HG03457 (cell line): ENCODE results near the gene ASPDH.

Source experiments
- ATAC-seq: cut with Tn5 transposase; IDR thresholded peaks from one replicate; pipeline ENCODE4 v1.9.1; 2021; ENCODE audit warnings: moderate number of reproducible peaks; ENCODE audit not compliant: unreplicated experiment

The ASPDH gene

DNA sequence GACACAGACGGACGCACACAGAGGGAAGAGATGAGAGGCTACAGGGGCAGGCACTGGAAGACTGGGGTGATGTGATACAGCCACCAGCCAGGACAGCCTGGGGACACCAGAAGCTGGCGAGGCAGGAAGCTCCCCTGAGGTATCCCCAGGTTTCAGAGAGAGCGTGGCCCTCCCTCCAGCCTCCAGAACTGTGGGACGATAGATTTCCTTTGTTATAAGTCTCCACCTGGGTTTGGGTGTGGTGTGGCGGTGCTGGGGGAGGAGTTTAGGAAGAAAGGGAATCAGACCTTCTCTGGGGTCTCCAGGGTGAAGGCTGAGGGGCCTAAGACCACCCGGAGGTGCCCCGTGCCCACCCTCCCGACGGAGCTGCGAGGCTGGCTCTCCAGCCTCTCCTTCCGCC is 2.7 kb upstream of the ASPDH start:
- no peak for ATAC-seq

DNA sequence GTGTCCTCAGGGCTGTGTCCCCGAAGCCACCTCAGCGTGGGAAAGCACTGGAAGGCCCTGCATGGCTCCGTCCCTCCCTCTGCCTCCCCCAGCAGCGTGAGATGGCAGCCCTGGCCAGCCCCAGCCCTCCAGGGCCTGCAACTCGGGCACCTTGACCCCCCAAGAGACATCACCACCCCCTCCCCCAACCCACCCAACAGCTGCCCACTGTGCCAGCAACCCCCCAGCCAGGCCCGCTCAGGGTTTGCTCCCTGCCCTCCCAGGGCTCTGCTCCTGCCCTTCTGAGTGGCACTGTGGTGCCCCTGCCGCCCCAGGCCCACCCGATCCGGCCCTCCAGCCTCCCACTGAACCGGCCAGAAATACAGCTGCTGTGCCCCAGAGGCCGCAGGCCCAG is 1.5 kb upstream of the ASPDH start:
- no peak for ATAC-seq

DNA sequence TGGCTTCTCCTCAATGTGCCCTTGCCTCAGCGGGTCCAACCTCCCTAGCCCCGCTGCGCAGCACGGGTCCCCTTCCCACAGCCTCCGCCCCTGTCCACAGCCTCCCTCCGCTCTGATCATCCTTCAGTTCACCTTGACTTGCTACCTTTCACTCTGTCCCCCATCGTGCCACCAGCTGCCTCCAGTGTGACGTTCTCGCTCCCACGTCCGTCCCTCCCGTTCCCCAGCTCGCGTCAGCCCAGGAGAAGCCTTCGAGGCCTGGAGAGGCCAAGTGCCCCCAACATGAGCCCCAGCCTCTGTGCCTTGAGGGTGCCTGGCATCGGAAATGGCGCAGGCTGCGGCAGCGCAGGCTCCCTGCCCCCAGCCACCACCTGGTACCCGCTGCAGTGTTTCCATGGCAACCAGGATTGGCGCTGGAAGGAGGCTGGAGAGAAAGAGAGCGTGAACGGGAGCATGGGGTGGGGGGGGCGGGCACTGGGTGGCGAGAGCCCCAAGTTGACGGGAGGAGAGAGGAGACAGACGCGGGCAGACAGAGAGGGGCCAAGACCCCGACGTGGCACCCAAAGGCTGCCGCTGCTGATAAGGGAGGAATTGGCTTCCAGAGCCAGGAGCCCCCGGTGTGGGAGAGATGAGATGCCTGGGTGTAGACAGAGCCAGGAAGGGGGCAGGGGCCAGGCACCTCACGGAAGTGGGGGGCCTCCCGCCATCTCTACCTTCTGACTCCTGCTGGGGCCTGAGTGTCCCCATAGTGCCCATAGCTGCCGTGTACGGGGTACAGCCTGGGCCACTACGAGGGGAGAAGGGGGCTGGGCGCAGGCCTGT is 844 bp upstream of the ASPDH start:
- ATAC-seq = no peak

DNA sequence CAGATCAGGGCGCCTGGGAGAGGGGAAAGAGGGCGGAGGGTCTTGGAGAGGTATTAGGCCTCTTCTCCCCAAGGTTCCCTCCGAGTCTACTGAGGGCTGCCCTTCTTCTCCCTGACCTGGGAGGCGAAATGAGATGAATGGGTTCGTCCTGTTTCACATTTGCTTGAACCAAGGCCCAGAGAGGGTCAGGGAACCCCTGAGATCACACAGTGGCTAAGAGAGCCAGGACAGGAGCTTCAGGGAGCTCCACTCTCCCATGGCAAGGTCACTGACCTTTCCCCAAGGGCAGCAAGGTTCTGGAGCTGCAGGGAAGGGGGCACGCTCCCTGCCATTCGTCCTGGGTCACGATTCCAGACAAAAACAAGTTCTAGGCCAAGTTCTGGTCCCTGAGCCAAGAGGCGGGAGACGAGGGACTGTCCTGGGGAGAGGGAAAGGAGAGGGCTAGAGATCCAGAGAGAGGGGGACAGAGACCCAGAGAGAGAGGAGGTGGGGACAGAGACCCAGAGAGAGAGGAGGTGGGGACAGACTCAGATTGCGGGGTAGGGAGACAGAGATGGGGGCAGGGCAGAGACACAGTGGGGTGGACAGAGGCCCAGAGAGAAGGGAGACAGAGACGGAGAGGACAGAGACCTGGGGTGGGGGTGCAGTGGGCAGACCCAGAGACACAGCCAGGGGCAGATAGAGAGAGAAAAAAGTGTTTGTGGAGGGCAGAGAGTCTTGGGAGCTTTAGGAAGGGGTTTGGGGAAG is 541 bp downstream of the ASPDH start:
- ATAC-seq = no peak

DNA sequence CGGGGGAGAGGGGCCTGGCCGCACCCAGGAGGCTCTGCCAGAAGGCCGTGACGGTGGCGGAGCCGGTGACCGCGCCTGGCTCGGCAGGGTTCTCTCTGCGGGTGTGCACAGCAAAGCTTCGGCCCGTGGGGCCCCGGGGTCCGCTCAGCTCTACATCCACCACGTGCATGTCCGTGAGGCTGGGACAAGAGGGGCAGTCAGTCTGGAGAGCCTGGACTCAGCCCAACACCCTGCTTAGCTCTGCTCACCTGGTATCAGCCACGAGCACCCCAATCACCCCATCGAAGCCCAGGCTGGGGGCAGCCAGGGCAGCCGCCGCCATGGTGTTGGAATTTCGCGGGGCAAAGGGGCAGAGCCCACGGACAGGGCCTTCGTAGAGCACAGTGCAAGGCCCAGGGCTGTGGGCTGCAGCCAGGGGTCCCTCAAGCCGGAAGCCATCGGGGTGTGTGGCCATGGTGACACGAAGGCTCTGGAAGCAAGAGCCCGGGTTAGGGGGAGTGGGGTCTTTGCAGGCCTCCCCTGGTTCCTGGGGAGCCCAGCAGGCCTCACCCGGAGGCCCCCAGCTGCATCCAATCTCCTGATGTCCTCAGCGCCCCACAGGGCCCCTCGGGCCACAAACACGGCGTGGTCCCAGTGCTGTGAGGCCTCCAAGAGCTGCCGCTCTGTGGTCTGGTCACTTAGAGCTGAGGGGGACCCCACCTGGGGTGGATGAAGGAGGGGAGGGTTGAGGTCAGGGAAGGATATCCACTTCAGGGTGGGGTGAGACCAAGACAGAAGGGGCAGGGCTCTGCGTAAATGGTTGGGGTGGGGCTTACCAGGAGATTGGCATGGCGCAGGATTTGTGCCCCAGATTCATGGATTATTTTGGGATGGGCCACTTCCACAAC is 1.4 kb downstream of the ASPDH start:
- no peak for ATAC-seq

DNA sequence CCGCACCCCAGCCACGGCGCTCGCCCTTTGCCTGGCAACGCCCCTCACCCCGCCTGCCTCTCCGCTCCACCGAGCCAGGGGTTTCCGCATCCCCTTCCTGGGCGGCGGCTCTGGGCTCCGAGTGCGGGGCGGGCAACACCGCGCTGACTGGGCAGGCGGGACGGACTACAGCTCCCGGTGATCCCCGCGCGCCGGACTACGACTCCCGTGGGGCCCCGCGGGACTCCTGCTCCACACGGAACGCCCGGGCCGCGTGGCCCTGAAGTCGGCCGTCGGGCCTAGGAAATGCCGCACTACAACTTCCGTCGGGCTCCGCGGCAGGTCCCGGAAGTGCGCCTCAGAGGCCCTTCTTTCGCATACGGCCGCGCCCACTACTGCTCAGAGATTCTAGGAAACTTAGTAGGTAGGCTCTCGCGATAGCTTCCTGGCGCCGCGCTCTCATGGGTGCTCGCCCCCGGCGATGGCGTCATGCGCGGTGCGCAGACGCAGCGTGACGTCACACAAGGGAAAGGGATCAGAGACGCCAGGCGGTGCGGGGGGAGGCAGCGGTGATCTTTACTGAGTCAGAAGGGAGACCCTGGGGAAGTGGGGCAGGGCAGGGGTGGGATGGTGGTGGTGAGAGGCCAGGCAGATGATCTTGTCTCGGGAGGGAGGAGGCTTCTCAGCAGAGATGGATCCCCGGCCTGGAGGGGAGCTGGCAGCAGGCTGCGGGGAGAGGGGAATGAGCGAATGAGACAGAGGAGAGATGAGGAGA is 2.5 kb downstream of the ASPDH start, which contains the start of gene JOSD2:
TSS of gene JOSD2 (minus strand) at position 123 of the 754 bp plus-strand sequence. CDS start 760 bp downstream, outside the sequence.
- peak; percentile 69 for ATAC-seq

DNA sequence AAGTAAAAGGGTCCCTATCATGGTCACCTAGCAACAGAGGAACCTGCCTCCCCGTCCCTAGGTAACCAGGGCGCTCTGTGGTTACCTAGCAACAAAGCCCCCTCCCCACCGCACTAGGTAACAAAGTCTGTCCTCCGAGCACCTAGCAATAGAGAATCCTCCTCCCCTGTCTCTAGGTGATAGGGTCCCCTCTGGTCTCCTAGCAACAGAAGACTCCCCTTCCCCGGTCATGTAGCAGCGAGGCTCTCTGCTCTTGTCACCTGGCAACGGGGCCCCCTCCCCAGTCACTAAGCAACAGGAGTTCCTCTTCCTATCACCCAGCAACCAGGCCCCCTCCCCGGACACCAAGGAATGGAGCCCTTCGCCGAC is 3.0 kb downstream of the ASPDH start:
- ATAC-seq = no peak

DNA sequence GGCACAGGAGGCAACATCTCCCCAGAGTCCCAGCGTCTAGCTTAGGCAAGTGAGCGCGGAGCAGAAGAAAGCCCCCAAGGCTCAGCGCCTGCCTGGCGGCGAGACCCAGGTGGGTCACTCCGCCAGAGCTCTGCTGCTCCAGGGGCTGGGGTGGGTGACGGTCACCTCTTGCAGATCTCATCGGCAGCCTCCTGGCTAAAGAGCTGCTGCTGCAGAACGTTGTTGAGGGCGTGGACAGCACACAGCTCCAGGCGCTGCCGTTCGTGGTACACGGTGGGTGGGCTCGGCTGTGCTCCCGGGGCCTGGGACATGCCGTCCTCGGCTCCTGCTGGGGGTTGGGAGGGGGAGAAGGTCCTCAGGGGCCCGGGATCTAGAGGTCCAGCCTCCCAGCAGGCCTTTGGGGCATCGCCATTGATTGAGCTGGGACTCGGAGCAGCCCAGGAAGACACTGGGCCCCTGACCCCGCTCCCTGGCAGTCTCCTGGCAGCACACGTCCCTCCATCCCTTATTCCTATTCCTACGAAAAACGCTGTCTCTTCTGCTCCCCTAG is 3.5 kb downstream of the ASPDH start:
- no peak for ATAC-seq

DNA sequence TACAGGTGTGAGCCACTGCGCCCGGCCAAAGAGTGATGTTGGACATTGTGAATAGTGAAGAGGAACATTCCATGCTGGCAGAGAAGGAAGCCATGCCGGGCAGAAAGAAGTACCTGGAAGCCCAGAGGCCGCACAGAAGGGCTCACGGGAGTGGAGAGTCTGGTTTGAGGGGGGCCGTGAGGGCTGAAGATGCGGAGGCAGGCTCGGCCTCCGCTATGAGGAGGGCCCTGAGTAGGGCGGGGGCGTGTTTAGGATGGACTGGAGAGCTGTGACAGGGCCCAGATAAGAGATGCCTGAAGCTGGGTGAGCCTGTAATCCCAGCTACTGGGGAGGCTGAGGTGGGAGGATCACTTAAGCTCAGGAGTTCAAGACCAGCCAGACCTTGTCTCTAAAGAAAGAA is 4.3 kb downstream of the ASPDH start:
- no peak for ATAC-seq

DNA sequence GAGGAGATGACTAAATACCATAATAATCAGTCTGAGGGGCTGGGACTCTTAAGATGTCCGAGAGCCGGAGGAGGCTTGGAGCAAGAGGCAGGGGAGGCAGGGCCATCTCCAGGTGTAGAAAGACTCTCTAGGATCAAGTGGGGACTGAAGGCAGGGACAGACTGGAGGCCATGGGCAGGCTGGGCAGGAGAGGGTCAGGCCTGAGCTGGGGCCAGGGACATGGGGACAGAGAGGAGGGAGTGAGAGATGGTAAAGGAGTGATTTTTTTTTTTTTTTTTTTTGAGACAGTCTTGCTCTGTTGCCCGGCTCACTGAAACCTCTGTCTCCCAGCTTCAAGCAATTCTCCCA is 4.9 kb downstream of the ASPDH start:
- ATAC-seq = no peak

DNA sequence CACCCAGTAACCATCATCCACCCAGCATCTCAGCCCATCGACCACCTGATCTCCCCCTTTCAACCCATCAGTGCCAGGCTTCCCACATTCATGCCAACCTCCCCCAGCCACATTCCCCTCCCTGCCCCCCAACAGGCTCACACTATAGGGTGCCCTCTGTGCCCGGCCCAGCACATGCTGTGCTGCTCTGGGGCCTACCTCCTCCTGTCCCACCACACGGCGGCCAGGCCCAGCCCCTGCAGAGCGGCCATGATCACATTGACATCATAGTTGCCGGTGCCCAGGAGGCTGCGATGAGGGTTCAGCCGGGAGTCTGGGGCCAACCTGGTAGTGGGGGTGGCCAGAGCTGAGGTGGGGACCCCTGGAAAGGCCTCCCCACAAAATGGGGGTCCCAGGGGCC is 6.3 kb downstream of the ASPDH start:
- no peak for ATAC-seq

DNA sequence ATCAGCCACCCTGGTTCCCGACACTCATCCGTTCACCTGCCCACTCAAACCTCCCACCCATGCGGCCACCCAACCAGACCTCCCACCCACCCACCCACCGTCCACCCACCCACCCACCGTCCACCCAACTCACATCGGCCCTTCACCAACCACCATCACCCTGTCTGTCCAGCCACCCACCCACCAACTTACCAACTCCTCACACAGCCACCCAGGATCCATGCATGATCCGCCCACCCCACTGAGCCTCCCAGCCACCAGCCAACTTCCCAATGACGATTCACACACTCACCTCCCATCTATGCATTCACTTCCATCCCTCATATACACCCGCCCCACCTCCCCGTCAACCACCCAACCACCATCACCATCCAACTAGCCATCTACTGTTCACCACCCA is 7.0 kb downstream of the ASPDH start:
- ATAC-seq = no peak

DNA sequence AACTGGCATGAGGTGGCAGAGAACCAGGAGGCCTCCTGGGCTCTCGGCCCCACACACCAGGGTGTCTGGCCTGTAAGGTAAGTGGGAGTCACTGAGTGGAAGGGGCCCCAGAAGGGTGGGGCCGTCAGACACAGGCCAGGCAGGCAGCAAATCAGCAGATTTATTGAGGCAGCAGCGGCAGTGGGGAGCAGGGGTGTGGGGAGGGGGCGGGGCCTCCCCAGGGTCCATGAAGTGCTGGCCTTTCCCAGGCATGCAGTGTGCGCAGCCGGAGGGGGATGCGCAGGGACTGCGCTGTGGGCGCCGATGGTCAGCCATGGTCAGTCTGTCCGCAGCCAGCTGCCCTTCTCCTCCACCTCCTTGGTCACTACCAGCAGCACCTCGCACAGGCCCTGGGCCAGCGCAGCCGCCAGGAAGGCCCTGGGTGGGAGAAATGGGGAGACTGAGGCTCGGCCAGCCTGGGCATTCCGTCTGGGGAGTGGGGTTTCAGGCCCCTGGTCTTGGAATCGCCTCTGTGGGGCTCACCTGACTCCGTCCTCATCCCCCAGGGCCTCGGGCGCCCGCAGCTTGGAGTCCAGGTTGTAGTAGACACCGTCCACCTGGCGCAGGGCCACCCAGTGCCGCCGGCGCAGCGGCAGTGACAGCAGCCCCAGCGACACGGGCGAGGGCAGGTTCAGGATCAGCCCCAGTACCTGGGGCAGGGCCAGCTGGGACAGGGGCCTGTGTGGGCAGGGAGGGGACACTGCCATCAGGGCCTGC is 7.7 kb downstream of the ASPDH start:
- ATAC-seq = no peak

DNA sequence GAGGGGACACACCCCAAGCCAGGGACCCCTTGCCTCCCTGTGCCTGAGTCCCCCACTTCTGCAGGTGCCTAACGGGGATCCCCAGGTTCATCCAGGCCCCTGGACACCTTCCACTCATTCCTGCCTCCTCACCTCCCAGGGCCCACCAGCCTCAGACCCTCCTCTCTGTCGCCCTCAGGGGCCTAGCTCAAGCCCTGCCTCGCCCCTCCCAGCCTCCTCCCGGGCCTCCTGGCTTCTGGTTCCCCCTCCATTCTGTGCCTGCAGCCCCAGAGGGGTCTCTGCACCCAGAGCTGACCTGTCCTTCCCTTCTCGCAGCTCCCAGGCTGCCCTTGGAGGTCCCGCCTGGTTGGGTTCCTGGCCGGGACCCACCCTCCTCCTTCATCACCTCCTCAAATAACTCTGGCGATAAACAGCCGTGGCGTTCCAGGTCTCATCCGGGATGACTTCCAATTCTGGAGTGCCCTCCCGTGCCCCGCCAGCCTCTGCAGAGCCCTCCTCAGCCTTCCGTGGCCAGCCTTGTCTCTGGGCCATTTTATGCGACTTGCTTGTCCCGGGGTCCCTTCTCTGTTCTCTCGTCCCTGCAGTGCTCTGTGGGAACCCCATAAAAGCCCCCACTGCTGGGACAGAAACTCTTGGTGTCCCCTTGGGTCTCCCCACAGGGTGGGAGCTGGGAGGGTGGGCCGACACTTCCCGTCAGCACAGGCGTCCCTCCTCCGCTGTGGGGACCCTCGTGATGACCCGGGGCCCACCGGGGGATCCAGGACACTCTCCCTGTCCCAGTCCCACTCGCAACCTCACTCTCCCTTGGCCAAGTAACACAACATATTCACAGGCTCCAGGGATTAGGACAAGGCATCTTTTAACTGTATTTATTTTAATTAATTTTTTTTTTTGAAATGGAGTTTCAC is 11.9 kb downstream of the ASPDH start:
- no peak for ATAC-seq

DNA sequence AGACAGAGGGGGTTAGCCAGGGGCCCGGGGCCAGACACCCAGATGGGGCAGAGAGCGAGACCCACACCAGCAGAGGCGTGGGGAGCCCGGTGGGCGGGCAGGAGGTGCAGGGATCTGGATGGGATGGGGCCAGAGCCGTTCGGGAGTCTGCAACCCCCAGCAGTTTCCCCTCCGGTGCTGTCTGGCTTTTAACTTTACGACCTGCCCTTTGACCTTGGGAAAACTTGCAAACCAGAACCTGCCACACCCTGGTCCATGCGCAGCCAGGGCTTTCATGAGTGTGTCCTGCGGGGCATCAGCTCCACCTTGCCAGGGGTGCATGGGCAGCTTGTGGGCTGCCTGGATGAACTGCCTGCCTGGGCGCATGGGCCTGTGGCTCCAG is 12.5 kb downstream of the ASPDH start:
- no peak for ATAC-seq

DNA sequence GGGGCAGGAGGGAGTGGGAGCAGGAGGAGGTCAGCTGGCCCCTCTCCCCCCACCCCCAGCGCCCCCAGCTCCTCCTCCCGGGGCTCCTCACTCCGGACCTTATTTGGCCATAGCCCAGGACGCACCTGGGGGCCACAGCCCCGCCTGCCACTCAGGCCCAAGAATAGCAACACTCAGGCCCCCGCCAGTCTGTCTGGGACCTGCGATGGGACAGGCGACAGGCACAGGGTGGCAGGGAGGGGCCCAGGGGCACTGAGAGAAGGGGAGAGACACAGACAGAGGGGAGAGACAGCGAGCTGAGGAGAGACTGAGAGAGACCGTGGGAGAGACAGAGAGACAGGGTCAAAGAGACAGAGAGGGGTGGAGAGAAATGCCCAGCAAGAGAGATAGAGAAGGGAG is 13.0 kb downstream of the ASPDH start:
- no peak for ATAC-seq

DNA sequence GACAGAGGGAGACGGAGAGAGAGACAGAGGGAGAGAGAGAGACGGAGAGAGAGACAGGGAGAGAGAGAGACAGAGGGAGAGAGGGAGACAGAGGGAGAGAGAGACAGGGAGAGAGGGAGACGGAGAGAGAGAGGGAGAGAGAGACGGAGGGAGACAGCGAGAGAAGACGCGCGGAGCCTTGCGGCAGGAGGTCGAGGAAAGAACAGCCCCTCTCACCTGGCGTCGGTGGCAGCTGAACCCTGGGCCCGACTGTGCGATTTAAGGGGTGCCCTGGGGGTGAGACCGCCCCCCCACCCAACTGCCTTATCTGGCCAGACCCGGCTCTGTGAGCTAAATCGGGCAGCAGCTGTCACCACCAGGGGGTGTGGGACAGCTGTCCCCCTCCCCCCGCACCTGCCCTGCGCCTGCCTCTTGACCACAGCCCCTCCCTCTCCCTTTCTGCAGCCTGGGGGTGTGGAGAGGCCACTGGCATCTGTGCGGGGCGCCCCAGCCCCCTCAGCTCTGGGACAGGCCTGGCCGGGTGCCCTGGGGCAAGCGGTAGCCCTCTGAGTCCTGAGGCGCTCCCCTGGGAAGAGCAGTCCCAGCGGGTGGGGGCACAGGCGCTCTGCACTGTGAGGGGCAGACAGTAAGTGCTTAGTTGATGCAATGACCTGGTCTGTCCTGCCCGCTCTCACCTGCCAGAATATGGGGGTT is 13.5 kb downstream of the ASPDH start:
- ATAC-seq = no peak
